GM23338 (cell line): Measurements from ENCODE around the gene LRRN4CL. TPM values are rescaled to one million over a fixed set of nuclear protein-coding genes. Genes with fewer than 3 reads are reported as not detected.
A peak's percentile ranks its signal among the peaks of the same experiment; 100 is the strongest.

Experiments
- ATAC-seq: fragments of 200-7000 bp; cut with Tn5 transposase; 3 replicates; pipeline ENCODE4 v1.9.1; 2020
- DNase-seq: peaks from one replicate; pipeline ENCODE4 v3.0.0-alpha.2; 2015; ENCODE audit warnings: low spot score
- H2AFZ ChIP-seq: fragments of 200-600 bp; sonication (generic); 2 replicates; pipeline ENCODE4 v1.8.0; 2016; ENCODE audit warnings: antibody characterized with exemption, mild to moderate bottlenecking, moderate library complexity
- H3F3A ChIP-seq: fragments of 200-600 bp; sonication (generic); replicated peaks from 2 replicates; pipeline ENCODE4 v1.8.0; 2017; ENCODE audit warnings: antibody characterized with exemption, mixed run types, low read depth
- H3K27ac ChIP-seq: fragments of 200-600 bp; sonication (generic); 2 replicates; pipeline ENCODE4 v1.6.1; 2016; ENCODE audit warnings: low read depth
- H3K27me3 ChIP-seq: fragments of 200-600 bp; sonication (generic); 2 replicates; pipeline ENCODE4 v1.8.0; 2016; ENCODE audit warnings: mild to moderate bottlenecking, mixed run types, moderate library complexity; ENCODE audit not compliant: insufficient read depth
- H3K36me3 ChIP-seq: fragments of 200-600 bp; sonication (generic); 2 replicates; pipeline ENCODE4 v1.8.0; 2016; ENCODE audit warnings: mild to moderate bottlenecking; ENCODE audit not compliant: insufficient read depth
- H3K4me1 ChIP-seq: fragments of 200-600 bp; sonication (generic); 2 replicates; pipeline ENCODE4 v1.8.0; 2016; ENCODE audit warnings: mild to moderate bottlenecking, moderate library complexity; ENCODE audit not compliant: insufficient read depth
- H3K4me2 ChIP-seq: fragments of 200-600 bp; sonication (generic); 2 replicates; pipeline ENCODE4 v1.7.1; 2017; ENCODE audit warnings: mixed run types
- H3K4me3 ChIP-seq: fragments of 200-600 bp; sonication (generic); 2 replicates; pipeline ENCODE4 v1.6.1; 2016; ENCODE audit warnings: mixed run types
- H3K79me2 ChIP-seq: fragments of 200-600 bp; sonication (generic); replicated peaks from 2 replicates; pipeline ENCODE4 v1.8.0; 2017; ENCODE audit warnings: mild to moderate bottlenecking; ENCODE audit not compliant: insufficient read depth
- H3K9me2 ChIP-seq: fragments of 200-600 bp; sonication (generic); 2 replicates; pipeline ENCODE4 v1.8.0; 2017; ENCODE audit not compliant: insufficient read depth
- H4K20me1 ChIP-seq: fragments of 200-600 bp; sonication (generic); replicated peaks from 2 replicates; pipeline ENCODE4 v1.8.0; 2017; ENCODE audit warnings: mild to moderate bottlenecking; ENCODE audit not compliant: insufficient read depth
- H3K27ac Mint-ChIP-seq: 2 replicates; pipeline ENCODE4 v1.8.0; 2020; ENCODE audit warnings: inconsistent platforms, mild to moderate bottlenecking, moderate library complexity, mixed read lengths
- H3K27me3 Mint-ChIP-seq: 3 replicates; pipeline ENCODE4 v1.8.0; 2022; ENCODE audit warnings: low read depth, mild to moderate bottlenecking, moderate library complexity, mixed read lengths, inconsistent platforms; ENCODE audit not compliant: insufficient read depth, poor library complexity
- H3K36me3 Mint-ChIP-seq: 3 replicates; pipeline ENCODE4 v1.8.0; 2021; ENCODE audit warnings: low read depth, mild to moderate bottlenecking, inconsistent platforms, moderate library complexity, mixed read lengths
- H3K4me1 Mint-ChIP-seq: 3 replicates; pipeline ENCODE4 v1.8.0; 2020; ENCODE audit warnings: mild to moderate bottlenecking, inconsistent platforms, mixed read lengths
- H3K4me3 Mint-ChIP-seq: 3 replicates; pipeline ENCODE4 v1.8.0; 2021; ENCODE audit warnings: moderate library complexity, mild to moderate bottlenecking, inconsistent platforms, mixed read lengths
- H3K9me3 Mint-ChIP-seq: 3 replicates; pipeline ENCODE4 v1.8.0; 2020; ENCODE audit warnings: moderate library complexity, mild to moderate bottlenecking, inconsistent platforms, mixed read lengths
- CREB1 ChIP-seq: fragments of 250-450 bp; sonication (Bioruptor Pico); IDR thresholded peaks from 2 replicates; pipeline ENCODE4 v1.5.0; 2020; ENCODE audit warnings: low read depth, mild to moderate bottlenecking, moderate library complexity
- ETS1 ChIP-seq: IDR thresholded peaks from 2 replicates; pipeline ENCODE4 v1.6.1; 2016; ENCODE audit warnings: antibody characterized with exemption
- EZH2 ChIP-seq: fragments of 200-600 bp; sonication (generic); IDR thresholded peaks from one replicate; pipeline ENCODE4 v1.8.0; 2017; ENCODE audit warnings: antibody characterized with exemption, mild to moderate bottlenecking, low read depth; ENCODE audit not compliant: unreplicated experiment
- EZH2phosphoT487 ChIP-seq: fragments of 200-600 bp; sonication (generic); IDR thresholded peaks from one replicate; pipeline ENCODE4 v1.8.1; 2018; ENCODE audit warnings: antibody characterized with exemption; ENCODE audit not compliant: unreplicated experiment
- JUNB ChIP-seq: IDR thresholded peaks from one replicate; pipeline ENCODE4 v1.6.1; 2016; ENCODE audit warnings: antibody characterized with exemption; ENCODE audit not compliant: unreplicated experiment
- STAT1 ChIP-seq: IDR thresholded peaks from one replicate; pipeline ENCODE4 v1.6.1; 2016; ENCODE audit warnings: antibody characterized with exemption; ENCODE audit not compliant: unreplicated experiment
- ZNF114 ChIP-seq: fragments of 250-450 bp; sonication (Bioruptor Pico); IDR thresholded peaks from 2 replicates; pipeline ENCODE4 v1.5.0; 2020; ENCODE audit warnings: mild to moderate bottlenecking, moderate library complexity
- ZNF331 ChIP-seq: fragments of 250-450 bp; sonication (Bioruptor Pico); IDR thresholded peaks from 2 replicates; pipeline ENCODE4 v1.5.0; 2020; ENCODE audit warnings: low read depth, mild to moderate bottlenecking, moderate library complexity
- polyA plus RNA-seq: library from polyadenylated mRNA; unstranded; fragments of >200 nt; fragmentation: Nextera tagmentation; extraction: Ambion mirVana; gene quantifications from 2 replicates; pipeline ENCODE4 v1.2.1, GENCODE V29; 2016
- total RNA-seq: library from RNA; depleted of rRNA; stranded (reverse); fragments of >200 nt; shearing (Covaris generic); gene quantifications from 2 replicates; pipeline ENCODE4 v1.2.3, GENCODE V29; 2014
- TF ChIP-seq, protein P1 (sequence below), 2 experiments: fragments of 200-600 bp in 1 of 2; sonication (generic) in 1 of 2; conservative IDR thresholded peaks; 2 replicates each; pipeline versions ENCODE4 v1.5.1 to v1.6.1; 2016 to 2017; ENCODE audit warnings: antibody characterized with exemption in 2 of 2, low read depth in 2 of 2, mild to moderate bottlenecking in 2 of 2, moderate library complexity in 1 of 2
- TF ChIP-seq, protein P2 (sequence below): IDR thresholded peaks from one replicate; pipeline ENCODE4 v1.6.1; 2018; ENCODE audit warnings: antibody characterized with exemption; ENCODE audit not compliant: unreplicated experiment

Gene LRRN4CL
- total and polyA plus RNA-seq, 2 experiments from 2014 or later = 0.08 to 0.21 TPM

DNA sequence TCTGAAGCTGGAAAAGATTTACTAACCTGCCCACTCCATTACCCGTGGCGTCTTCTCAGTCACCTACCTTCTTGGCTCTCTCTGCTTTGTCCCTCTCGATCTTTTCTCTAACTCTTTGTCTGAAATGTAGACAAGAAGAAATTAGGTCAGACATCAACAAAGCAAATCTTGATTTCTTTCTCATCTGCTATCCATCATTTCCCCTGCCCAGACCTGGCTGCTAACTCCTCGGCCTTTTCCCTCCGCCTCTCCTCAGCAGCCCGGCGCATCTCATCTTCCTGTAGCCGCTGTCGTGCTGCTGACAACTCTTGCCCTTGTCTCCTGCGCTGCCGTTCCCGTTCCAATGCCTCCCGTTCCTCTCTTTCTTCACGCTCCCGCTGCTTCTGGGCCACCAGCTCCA is 11.6 kb downstream of the LRRN4CL start (continued):
- TF ChIP-seq, protein P1, sequence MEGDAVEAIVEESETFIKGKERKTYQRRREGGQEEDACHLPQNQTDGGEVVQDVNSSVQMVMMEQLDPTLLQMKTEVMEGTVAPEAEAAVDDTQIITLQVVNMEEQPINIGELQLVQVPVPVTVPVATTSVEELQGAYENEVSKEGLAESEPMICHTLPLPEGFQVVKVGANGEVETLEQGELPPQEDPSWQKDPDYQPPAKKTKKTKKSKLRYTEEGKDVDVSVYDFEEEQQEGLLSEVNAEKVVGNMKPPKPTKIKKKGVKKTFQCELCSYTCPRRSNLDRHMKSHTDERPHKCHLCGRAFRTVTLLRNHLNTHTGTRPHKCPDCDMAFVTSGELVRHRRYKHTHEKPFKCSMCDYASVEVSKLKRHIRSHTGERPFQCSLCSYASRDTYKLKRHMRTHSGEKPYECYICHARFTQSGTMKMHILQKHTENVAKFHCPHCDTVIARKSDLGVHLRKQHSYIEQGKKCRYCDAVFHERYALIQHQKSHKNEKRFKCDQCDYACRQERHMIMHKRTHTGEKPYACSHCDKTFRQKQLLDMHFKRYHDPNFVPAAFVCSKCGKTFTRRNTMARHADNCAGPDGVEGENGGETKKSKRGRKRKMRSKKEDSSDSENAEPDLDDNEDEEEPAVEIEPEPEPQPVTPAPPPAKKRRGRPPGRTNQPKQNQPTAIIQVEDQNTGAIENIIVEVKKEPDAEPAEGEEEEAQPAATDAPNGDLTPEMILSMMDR (conservative IDR thresholded peaks at IDR 0.05; ENCODE audit: low read depth in 2 of 2) = no peak
- TF ChIP-seq EZH2 (no peak), CREB1 (no peak), STAT1 (no peak), ZNF114 (no peak), EZH2phosphoT487 (no peak)
- TF ChIP-seq, protein P2, sequence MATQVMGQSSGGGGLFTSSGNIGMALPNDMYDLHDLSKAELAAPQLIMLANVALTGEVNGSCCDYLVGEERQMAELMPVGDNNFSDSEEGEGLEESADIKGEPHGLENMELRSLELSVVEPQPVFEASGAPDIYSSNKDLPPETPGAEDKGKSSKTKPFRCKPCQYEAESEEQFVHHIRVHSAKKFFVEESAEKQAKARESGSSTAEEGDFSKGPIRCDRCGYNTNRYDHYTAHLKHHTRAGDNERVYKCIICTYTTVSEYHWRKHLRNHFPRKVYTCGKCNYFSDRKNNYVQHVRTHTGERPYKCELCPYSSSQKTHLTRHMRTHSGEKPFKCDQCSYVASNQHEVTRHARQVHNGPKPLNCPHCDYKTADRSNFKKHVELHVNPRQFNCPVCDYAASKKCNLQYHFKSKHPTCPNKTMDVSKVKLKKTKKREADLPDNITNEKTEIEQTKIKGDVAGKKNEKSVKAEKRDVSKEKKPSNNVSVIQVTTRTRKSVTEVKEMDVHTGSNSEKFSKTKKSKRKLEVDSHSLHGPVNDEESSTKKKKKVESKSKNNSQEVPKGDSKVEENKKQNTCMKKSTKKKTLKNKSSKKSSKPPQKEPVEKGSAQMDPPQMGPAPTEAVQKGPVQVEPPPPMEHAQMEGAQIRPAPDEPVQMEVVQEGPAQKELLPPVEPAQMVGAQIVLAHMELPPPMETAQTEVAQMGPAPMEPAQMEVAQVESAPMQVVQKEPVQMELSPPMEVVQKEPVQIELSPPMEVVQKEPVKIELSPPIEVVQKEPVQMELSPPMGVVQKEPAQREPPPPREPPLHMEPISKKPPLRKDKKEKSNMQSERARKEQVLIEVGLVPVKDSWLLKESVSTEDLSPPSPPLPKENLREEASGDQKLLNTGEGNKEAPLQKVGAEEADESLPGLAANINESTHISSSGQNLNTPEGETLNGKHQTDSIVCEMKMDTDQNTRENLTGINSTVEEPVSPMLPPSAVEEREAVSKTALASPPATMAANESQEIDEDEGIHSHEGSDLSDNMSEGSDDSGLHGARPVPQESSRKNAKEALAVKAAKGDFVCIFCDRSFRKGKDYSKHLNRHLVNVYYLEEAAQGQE = no peak

GRCh38 chr11:62677156-62677555 is 12.2 kb downstream of the LRRN4CL start:
- ATAC-seq = no peak
- peaks cover 10% of the 10 kb centered on the region for H3K27me3 Mint-ChIP-seq
- no peak overlapping the region for H2AFZ ChIP-seq
- DNase-seq = no peak
- peaks cover 20% of the 10 kb centered on the region for H3K4me1 ChIP-seq
- H4K20me1 ChIP-seq = no peaks in the 10 kb centered on the region; the same call in 1 of the 2 replicates
- H3K4me2 ChIP-seq = peak overlapping the region; percentile 98; the same call in 1 of the 2 replicates
- H3K4me3 Mint-ChIP-seq = peak overlapping the region; percentile 80
- peaks cover 31% of the 10 kb centered on the region for H3K79me2 ChIP-seq
- H3K36me3 Mint-ChIP-seq = peaks cover 48% of the 10 kb centered on the region
- H3K27ac Mint-ChIP-seq = peak overlapping the region; percentile 54; the same call in 1 of the 2 replicates
- peak overlapping the region; percentile 99; the same call in 1 of the 2 replicates for H3K4me3 ChIP-seq
- peaks cover 20% of the 10 kb centered on the region for H3K4me1 Mint-ChIP-seq
- no peaks in the 10 kb centered on the region for H3K9me2 ChIP-seq
- H3K27ac ChIP-seq = peak overlapping the region; percentile 69; the same call in 1 of the 2 replicates
- no peaks in the 10 kb centered on the region for H3K9me3 Mint-ChIP-seq
- peaks cover 32% of the 10 kb centered on the region for H3F3A ChIP-seq
- no peaks in the 10 kb centered on the region for H3K27me3 ChIP-seq
- TF ChIP-seq CREB1 (no peak), EZH2phosphoT487 (no peak), ZNF114 (no peak), ETS1 (no peak), JUNB (no peak), ZNF331 (CRISPR knock-in tag) (no peak), EZH2 (no peak)
- TF ChIP-seq, protein P1 (conservative IDR thresholded peaks at IDR 0.05; ENCODE audit: low read depth in 2 of 2) = no peak
- TF ChIP-seq, protein P2 = no peak
- H3K36me3 ChIP-seq = no peaks in the 10 kb centered on the region
